ENCODE results near the gene AKAP8L.
"Not testable (repeated sequence)": the region's sequence is repeated elsewhere in the genome, so short reads cannot be mapped to it uniquely, and the experiment has no call there.

The AKAP8L gene

GRCh38 chr19:15379083-15379998 is 39.4 kb downstream of the AKAP8L start, which contains the start of gene AKAP8:
Gene AKAP8 (minus strand): TSS chr19:15379787. CDS start chr19:15379731, 56 bp downstream.
- peak; percentile 95 to 96 for DNase-seq

GRCh38 chr19:15378534-15379082 is 40.2 kb downstream of the AKAP8L start:
- DNase-seq: peak; percentile 20 to 26

DNA sequence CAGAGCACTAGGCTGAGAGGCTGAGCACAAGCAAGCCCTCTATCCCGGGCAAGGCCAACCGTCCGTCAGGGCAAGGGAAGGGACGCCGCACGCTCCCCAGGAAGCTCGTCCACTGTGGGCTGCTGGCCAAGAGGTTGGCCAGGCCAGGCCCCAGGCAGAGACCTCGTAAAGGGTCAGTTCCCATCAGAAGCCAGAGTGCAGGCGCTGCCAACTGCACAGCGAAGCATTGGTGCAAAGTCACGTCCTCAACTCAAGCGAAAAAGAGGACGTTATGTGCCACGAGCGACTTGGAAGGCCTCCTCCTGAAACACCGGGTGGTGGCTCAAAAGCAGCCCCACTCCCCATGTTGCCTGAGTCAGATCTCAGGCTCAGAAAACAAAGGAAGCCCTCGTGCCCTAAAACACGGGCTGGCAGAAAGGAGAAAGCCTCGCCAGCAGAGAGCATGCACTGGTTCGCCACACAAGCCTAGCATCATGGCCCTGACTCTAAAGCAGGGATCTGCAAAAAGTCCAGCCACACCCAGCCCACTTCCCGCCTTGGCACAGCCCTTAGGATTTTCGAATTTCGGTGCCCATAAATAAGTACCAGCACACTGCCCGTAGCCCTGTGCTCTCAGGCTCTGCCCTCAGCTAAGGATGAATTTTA is 43.9 kb downstream of the AKAP8L start:
- no peak for DNase-seq

GRCh38 chr19:15374105-15374651 is 44.6 kb downstream of the AKAP8L start:
- no peak for DNase-seq

DNA sequence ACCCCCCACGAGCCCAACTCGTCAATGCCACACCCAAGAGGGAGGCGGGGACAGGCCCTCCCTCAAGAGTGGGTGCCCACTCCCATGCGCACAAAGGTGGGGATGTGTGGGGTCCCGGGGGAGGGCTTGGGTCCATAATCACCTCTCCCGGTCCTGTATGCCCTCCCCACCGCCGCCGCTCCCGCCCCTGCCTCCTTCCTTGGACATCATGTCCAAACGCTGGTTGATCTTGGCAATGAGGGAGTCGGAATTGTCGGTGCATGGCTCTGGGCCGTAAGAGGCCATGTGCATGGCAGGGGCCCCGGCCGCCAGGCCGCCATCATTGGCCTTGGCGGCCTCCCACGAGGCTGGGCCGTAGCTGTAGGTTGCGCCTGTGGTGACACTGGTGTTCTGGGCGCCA is 45.1 kb downstream of the AKAP8L start:
- DNase-seq: no peak

DNA sequence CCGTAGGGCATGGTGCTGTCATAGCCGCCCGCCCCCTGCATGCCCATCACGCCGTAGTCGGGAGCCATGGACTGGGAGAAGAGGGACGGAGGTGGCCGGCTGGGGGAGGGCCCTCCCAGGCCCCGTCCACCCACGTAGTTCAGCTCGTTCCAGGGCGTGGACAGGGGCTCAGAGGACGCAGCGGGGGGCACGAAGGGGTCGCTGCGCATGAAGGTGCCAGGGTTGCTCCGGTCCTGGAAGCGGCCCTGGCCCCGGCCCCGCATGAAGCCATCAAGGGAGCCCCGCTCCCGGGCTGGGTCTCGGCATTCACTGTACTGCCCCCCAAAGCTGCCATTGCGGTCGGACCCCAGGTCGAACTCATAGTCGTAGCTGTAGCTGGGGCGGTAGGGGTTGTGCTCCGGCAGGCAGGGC is 45.9 kb downstream of the AKAP8L start:
- DNase-seq: no peak

DNA sequence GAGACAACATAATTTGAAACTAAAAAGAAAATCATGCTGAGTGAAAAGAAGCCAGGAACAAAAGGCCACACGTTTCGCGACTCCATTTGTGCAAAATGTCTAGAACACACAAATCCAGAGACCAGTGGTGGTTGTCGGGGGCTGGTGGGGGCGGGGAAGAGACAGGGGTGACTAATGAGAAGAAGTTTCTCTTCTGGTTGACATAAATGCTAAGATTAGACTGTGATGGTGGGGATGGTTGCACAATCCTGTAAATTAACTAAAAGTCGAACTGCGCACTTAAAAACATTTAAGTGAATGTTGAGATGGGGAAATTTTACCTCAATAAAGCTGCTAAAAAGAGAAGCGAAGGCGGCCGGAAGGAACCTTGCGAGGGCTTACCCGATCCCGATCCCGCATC is 46.3 kb downstream of the AKAP8L start:
- no peak for DNase-seq

GRCh38 chr19:15371786-15372380 is 46.9 kb downstream of the AKAP8L start:
- no peak for DNase-seq

GRCh38 chr19:15371119-15371518 is 47.7 kb downstream of the AKAP8L start:
- no peak for DNase-seq

- no peak for DNase-seq
These were observed 49.2 kb downstream of the AKAP8L start for GRCh38 chr19:15369594-15369891.

GRCh38 chr19:15368798-15369593 is 49.8 kb downstream of the AKAP8L start:
- DNase-seq: no peak

DNA sequence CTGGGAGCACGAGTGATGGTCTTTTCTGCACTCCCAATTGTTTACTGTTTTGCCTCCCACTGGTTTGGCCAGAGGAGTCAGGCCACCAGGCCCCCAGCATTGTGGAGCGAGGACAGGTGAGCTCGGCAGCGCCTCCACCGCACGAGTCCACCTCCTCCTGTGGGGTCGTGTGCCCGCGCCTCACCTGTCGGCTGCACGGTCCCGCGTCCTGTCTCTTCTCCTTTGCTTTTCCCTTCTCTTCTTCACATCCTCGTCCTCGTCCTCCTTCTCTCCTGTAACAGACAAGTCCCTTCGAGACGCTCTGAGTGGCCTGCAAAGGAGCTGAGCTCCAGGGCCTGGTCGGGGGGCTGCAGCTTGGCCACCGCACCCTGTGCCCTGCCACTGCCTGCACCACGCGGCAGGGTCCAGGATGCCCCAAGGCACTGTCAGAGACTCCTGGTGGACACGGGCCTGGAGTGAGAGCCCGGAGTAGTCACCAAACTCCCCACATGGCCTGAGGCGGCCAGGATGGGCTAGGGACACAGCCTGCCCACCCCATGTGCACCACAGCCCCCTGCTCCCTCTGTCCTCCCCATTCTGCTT is 50.6 kb downstream of the AKAP8L start:
- no peak for DNase-seq

GRCh38 chr19:15367439-15367838 is 51.3 kb downstream of the AKAP8L start:
- DNase-seq: no peak

DNA sequence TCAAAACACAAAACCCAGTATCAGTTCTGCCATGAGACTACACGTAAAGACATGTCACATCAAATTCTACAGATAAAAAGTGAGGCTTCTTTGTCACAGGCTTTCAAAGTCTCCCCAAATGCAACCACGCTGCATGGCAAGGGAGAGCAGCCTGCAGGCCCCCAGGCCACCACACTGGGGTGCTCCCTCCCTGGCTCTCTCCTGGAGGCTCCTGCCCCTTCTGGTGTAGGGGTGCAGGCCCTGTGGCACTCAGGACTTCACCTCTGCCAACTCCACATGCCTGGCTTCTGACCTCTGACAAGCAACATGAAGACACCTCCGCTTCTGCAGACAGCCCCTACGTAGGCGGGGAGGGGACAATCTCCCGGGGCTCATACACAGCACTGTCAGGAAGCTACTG is 53.5 kb downstream of the AKAP8L start:
- DNase-seq: no peak

DNA sequence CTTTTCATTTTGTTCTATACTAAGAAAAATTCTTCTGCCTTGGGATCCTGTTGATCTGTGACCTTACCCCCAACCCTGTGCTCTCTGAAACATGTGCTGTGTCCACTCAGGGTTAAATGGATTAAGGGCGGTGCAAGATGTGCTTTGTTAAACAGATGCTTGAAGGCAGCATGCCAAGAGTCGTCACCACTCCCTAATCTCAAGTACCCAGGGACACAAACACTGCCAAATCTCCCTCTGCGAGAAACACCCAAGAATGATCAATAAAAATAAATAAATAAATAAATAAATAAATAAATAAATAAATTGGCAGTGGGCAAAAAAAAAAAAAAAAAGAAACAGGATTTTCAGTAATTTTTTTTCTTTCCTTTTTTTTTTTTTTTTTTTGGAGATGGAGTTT is 55.0 kb downstream of the AKAP8L start:
- not testable (repeated sequence) for DNase-seq

GRCh38 chr19:15363048-15363447 is 55.7 kb downstream of the AKAP8L start:
- DNase-seq: not testable (repeated sequence)

GRCh38 chr19:15360015-15360414 is 58.8 kb downstream of the AKAP8L start:
- DNase-seq: not testable (repeated sequence)

DNA sequence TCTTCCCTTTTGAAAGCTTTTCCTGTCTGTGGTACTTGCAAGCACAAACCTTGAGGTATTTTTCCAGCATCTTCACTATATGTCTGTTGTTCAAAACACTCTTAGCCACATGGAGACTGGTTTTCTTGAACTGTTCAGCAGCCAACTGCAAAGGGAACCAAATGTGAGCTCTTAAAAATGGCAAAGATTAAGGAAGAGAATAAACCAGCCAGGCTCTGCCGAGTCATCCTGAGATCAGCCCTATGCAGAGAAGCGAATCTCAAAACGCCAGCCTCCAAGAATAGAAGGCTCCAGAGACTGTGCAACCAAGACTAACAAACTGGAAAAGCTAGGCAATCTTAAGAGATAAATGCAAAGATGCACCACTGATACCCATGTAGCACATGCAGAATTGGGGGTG is 59.9 kb downstream of the AKAP8L start:
- no peak for DNase-seq

GRCh38 chr19:15357906-15358305 is 60.9 kb downstream of the AKAP8L start:
- DNase-seq: no peak

DNA sequence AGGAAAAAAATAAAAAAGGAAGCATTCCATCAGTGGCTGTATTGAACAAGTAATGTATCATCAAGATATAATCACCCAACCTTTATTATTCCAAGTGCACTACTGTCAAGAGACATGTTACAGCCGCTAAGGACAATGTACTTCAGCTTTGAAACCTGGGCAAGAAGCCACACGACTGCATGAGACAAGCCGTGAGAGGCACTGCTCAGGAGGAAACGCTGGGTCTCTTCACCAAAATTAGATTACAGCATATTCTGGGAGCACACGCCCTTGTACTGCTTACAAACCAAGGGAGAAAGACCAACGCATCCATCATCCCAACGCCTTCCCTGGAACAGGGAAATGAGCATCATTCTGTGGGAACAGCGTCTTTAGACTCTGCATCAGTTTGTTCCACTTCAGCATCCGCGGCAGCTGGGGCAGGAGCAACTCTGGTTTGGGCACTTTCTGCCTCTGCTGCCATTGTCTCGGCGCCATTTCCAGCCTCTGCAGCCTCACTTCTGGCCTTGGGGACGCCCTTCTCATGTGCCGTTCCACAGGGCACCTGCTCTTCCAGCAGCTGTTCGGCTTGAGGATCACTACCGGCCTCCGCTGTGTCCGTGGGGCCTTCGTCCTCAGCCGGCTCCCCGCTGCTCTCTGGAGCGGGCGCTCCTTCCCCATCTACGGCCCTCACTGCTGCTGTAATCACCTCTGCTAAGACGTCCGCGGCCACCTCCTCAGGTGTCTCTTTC is 64.1 kb downstream of the AKAP8L start:
- no peak for DNase-seq

DNA sequence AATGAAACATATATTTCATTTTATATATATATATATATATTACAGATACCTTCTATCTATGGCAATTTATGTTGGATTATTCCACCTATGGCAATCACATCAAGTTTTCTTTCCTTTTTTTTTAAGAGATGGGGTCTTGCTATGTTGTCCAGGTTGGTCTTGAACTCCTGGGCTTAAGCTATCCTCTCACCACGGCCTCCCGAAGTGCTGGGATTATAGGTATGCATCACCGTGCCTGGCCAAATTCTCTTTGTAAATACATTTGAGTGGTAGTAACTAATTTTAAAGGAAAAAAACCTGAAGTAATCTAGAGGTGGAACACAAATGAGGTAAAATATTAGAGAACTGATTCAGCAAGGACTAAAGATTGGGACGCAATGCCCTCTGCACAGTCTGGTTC is 64.9 kb downstream of the AKAP8L start:
- no peak for DNase-seq

All from hippocampal formation (tissue), 2 donors.